Measurements from ENCODE around the gene NRARP.

The NRARP gene

DNA sequence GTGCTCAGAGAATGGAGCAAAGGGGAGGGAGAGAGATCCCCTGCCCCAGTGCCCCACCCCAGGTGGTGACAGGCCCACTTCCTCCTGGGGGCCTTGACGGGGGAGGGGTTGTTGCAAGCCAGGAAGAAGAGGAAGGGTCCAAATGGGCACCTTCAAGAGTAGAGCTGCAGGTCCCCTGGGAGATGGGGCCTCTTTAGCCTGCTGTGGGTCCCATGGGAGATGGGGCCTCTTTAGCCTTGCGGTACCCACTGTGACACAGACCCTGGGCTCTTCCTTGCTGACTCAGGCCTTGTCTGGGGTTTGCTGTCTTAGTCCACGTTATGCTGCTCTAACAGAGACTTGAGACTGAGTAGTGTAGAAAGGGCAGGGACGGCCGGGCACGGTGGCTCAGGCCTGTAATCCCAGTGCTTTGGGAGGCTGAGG is 34.1 kb downstream of the NRARP start:
- Histone ChIP-seq H3K36me3 (ENCODE audit: insufficient read depth, low read length) (peaks cover 52% of the 10 kb centered on the region), H3K9ac (ENCODE audit: low read length) (peak overlapping the region; percentile 61; the same call in 1 of the 2 replicates), H3K9me3 (ENCODE audit: low read length) (no peaks in the 10 kb centered on the region), H3K4me1 (ENCODE audit: insufficient read depth, low read length, severe bottlenecking) (peaks cover 42% of the 10 kb centered on the region), H3K4me3 (ENCODE audit: low read depth, low read length, poor library complexity, severe bottlenecking) (peak overlapping the region; percentile 58), H3K79me2 (ENCODE audit: insufficient read depth, low read length) (no peaks in the 10 kb centered on the region), H2AFZ (ENCODE audit: low read length) (no peak overlapping the region), H3K27me3 (ENCODE audit: insufficient read depth, low read length) (no peaks in the 10 kb centered on the region), H3F3A (ENCODE audit: insufficient read depth, low read length) (no peaks in the 10 kb centered on the region), H3K4me2 (ENCODE audit: low read length) (peak overlapping the region; percentile 74), H4K20me1 (ENCODE audit: insufficient read depth, low read length) (no peaks in the 10 kb centered on the region), H3K27ac (ENCODE audit: low read depth, low read length, poor library complexity, severe bottlenecking) (peak overlapping the region; percentile 92), H3K9me2 (ENCODE audit: low read depth, low read length) (no peaks in the 10 kb centered on the region)
- TF ChIP-seq EZH2 (IDR thresholded peaks at IDR 0.05; ENCODE audit: borderline replicate concordance, low read length): no peak
- TF ChIP-seq, protein P1, sequence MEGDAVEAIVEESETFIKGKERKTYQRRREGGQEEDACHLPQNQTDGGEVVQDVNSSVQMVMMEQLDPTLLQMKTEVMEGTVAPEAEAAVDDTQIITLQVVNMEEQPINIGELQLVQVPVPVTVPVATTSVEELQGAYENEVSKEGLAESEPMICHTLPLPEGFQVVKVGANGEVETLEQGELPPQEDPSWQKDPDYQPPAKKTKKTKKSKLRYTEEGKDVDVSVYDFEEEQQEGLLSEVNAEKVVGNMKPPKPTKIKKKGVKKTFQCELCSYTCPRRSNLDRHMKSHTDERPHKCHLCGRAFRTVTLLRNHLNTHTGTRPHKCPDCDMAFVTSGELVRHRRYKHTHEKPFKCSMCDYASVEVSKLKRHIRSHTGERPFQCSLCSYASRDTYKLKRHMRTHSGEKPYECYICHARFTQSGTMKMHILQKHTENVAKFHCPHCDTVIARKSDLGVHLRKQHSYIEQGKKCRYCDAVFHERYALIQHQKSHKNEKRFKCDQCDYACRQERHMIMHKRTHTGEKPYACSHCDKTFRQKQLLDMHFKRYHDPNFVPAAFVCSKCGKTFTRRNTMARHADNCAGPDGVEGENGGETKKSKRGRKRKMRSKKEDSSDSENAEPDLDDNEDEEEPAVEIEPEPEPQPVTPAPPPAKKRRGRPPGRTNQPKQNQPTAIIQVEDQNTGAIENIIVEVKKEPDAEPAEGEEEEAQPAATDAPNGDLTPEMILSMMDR (IDR thresholded peaks at IDR 0.05; ENCODE audit: low read length): no peak

DNA sequence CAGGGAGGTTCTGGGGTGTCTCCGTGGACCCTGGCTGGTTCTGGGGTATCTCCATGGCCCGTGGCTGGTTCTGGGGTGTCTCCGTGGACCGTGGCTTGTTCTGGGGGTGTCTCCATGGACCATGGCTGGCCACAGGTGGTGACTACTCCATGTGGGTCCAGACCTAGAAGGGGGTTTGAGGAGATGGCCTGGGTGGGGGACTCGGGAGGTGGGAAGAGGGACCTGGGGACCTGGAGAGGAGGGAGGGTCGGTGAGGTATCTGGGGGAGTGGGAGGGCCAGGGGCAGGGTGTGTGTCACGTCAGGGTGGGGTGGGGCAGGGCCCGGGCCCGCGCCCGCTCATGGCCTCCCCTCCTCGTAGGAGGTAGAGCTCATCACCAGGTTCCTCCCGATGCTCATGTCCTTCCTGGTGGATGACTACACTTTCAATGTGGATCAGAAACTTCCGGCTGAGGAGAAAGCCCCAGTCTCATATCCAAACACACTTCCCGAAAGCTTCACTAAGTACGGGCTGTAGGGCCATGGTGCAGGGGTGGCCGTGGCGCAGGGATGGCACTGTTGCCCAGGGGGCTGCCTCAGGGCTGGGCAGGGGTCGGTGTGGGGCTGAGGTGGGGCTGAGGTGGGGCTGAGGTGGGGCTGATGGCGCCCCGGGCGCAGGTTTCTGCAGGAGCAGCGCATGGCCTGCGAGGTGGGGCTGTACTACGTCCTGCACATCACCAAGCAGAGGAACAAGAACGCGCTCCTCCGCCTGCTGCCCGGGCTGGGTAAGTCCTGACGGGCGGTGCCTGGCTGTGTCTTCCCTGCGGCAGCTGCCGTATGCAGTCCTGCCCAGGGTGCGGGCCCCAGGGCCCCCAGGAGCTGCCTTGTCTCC is 35.3 kb downstream of the NRARP start:
- Histone ChIP-seq H3K9ac (ENCODE audit: low read length) (0 out of 2 replicates have a peak overlapping the region, but pooled peaks have one; percentile 39), H3K4me2 (ENCODE audit: low read length) (peak overlapping the region; percentile 74), H3K79me2 (ENCODE audit: insufficient read depth, low read length) (no peaks in the 10 kb centered on the region), H2AFZ (ENCODE audit: low read length) (no peak overlapping the region), H3K9me2 (ENCODE audit: low read depth, low read length) (no peaks in the 10 kb centered on the region), H3K27ac (ENCODE audit: low read depth, low read length, poor library complexity, severe bottlenecking) (peak overlapping the region; percentile 92), H3F3A (ENCODE audit: insufficient read depth, low read length) (no peaks in the 10 kb centered on the region), H3K9me3 (ENCODE audit: low read length) (no peaks in the 10 kb centered on the region), H4K20me1 (ENCODE audit: insufficient read depth, low read length) (no peaks in the 10 kb centered on the region), H3K4me3 (ENCODE audit: low read depth, low read length, poor library complexity, severe bottlenecking) (peak overlapping the region; percentile 58), H3K27me3 (ENCODE audit: insufficient read depth, low read length) (no peaks in the 10 kb centered on the region), H3K4me1 (ENCODE audit: insufficient read depth, low read length, severe bottlenecking) (peaks cover 42% of the 10 kb centered on the region), H3K36me3 (ENCODE audit: insufficient read depth, low read length) (peaks cover 41% of the 10 kb centered on the region)
- TF ChIP-seq EZH2 (IDR thresholded peaks at IDR 0.05; ENCODE audit: borderline replicate concordance, low read length): no peak
- TF ChIP-seq, protein P1 (IDR thresholded peaks at IDR 0.05; ENCODE audit: low read length): no peak

DNA sequence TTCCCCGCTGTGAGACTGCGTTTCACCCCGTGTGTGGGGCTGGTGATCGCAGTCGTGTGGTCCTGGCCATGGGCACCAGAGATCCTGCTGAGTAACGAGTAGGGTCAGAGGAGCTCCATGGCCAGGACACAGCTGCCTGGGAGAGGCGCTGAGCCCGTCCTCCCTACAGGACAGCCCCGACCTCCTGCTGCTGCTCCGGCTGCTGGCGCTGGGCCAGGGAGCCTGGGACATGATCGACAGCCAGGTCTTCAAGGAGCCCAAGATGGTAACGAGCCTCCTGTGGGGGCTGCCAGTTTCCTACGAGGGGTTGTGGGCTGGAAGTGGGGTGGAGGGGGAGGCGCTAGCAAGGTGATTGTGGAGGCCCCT is 35.9 kb downstream of the NRARP start:
- Histone ChIP-seq H3K27me3 (ENCODE audit: insufficient read depth, low read length) (no peaks in the 10 kb centered on the region), H2AFZ (ENCODE audit: low read length) (no peak overlapping the region), H3K4me1 (ENCODE audit: insufficient read depth, low read length, severe bottlenecking) (peaks cover 37% of the 10 kb centered on the region), H3K9me3 (ENCODE audit: low read length) (no peaks in the 10 kb centered on the region), H3K4me3 (ENCODE audit: low read depth, low read length, poor library complexity, severe bottlenecking) (no peak overlapping the region), H4K20me1 (ENCODE audit: insufficient read depth, low read length) (no peaks in the 10 kb centered on the region), H3K9me2 (ENCODE audit: low read depth, low read length) (no peaks in the 10 kb centered on the region), H3K79me2 (ENCODE audit: insufficient read depth, low read length) (no peaks in the 10 kb centered on the region), H3K27ac (ENCODE audit: low read depth, low read length, poor library complexity, severe bottlenecking) (no peak overlapping the region), H3F3A (ENCODE audit: insufficient read depth, low read length) (no peaks in the 10 kb centered on the region), H3K36me3 (ENCODE audit: insufficient read depth, low read length) (peaks cover 41% of the 10 kb centered on the region), H3K4me2 (ENCODE audit: low read length) (no peak overlapping the region), H3K9ac (ENCODE audit: low read length) (no peak overlapping the region)
- no peak for TF ChIP-seq EZH2 (IDR thresholded peaks at IDR 0.05; ENCODE audit: borderline replicate concordance, low read length)
- TF ChIP-seq, protein P1 (IDR thresholded peaks at IDR 0.05; ENCODE audit: low read length): no peak

Measured in OCI-LY1 (cell line).